ENCODE results near the gene MRPL37. TPM values are rescaled to one million over a fixed set of nuclear protein-coding genes. Genes with fewer than 3 reads are reported as not detected.

Gene MRPL37
- total RNA-seq, 1 donor from 2014 or later, result 80.0 TPM

- H3K36me3 Mint-ChIP-seq (ENCODE audit: low read depth, unreplicated experiment), result peaks cover 11% of the 10 kb centered on the region
- no peaks in the 10 kb centered on the region for H3K36me3 ChIP-seq (ENCODE audit: insufficient read depth, low read length)
- H3K4me3 ChIP-seq (ENCODE audit: insufficient read depth, low read depth, low read length), result no peak overlapping the region
- no peaks in the 10 kb centered on the region for H3K79me2 ChIP-seq (ENCODE audit: insufficient read depth, low read length)
- H3K27ac ChIP-seq (ENCODE audit: low read depth, low read length), result no peak overlapping the region
- H3K27me3 ChIP-seq (ENCODE audit: insufficient read depth, low read length), result no peaks in the 10 kb centered on the region
- H2AFZ ChIP-seq (ENCODE audit: low read depth, low read length), result no peak overlapping the region
- H3K27me3 Mint-ChIP-seq (ENCODE audit: low read depth, unreplicated experiment), result no peaks in the 10 kb centered on the region
- H3K4me3 Mint-ChIP-seq (ENCODE audit: unreplicated experiment), result no peak overlapping the region
- no peaks in the 10 kb centered on the region for H3K9me3 ChIP-seq (ENCODE audit: insufficient read depth, low read depth, low read length)
- no peak for TF ChIP-seq CTCF (IDR thresholded peaks at IDR 0.05; ENCODE audit: insufficient read depth, low read depth, low read length)
- TF ChIP-seq EZH2 (IDR thresholded peaks at IDR 0.05; ENCODE audit: insufficient read depth, low read length), result no peak
- H3K4me1 ChIP-seq (ENCODE audit: insufficient read depth, low read length), result peaks cover 20% of the 10 kb centered on the region
- DNase-seq (ENCODE audit: low read depth) (no peak), FAIRE-seq (no peak)
- H3K9me3 Mint-ChIP-seq (ENCODE audit: unreplicated experiment), result no peaks in the 10 kb centered on the region
- H3K9ac ChIP-seq (ENCODE audit: low read length), result no peak overlapping the region
- H3K4me2 ChIP-seq (ENCODE audit: low read length), result no peak overlapping the region
- H4K20me1 ChIP-seq (ENCODE audit: insufficient read depth, low read length), result peaks cover 14% of the 10 kb centered on the region
- H3K27ac Mint-ChIP-seq (ENCODE audit: unreplicated experiment), result no peak overlapping the region
- peaks cover 38% of the 10 kb centered on the region for H3K4me1 Mint-ChIP-seq (ENCODE audit: low read depth, unreplicated experiment)
Measured at GRCh38 chr1:54223441-54224202, 23.7 kb downstream of the MRPL37 start.

- Histone ChIP-seq H3K4me1 (ENCODE audit: insufficient read depth, low read length) (peaks cover 25% of the 10 kb centered on the region), H3K79me2 (ENCODE audit: insufficient read depth, low read length) (no peaks in the 10 kb centered on the region), H3K9me3 (ENCODE audit: insufficient read depth, low read depth, low read length) (no peaks in the 10 kb centered on the region), H3K9ac (ENCODE audit: low read length) (no peak overlapping the region), H3K36me3 (ENCODE audit: insufficient read depth, low read length) (no peaks in the 10 kb centered on the region), H2AFZ (ENCODE audit: low read depth, low read length) (no peak overlapping the region), H3K27me3 (ENCODE audit: insufficient read depth, low read length) (no peaks in the 10 kb centered on the region), H4K20me1 (ENCODE audit: insufficient read depth, low read length) (peaks cover 20% of the 10 kb centered on the region), H3K27ac (ENCODE audit: low read depth, low read length) (no peak overlapping the region), H3K4me2 (ENCODE audit: low read length) (no peak overlapping the region), H3K4me3 (ENCODE audit: insufficient read depth, low read depth, low read length) (no peak overlapping the region)
- Mint-ChIP-seq H3K9me3 (ENCODE audit: unreplicated experiment) (no peaks in the 10 kb centered on the region), H3K4me1 (ENCODE audit: low read depth, unreplicated experiment) (peaks cover 39% of the 10 kb centered on the region), H3K36me3 (ENCODE audit: low read depth, unreplicated experiment) (peaks cover 11% of the 10 kb centered on the region), H3K27ac (ENCODE audit: unreplicated experiment) (no peak overlapping the region), H3K27me3 (ENCODE audit: low read depth, unreplicated experiment) (no peaks in the 10 kb centered on the region), H3K4me3 (ENCODE audit: unreplicated experiment) (no peak overlapping the region)
- FAIRE-seq, result no peak
- no peak for TF ChIP-seq EZH2 (IDR thresholded peaks at IDR 0.05; ENCODE audit: insufficient read depth, low read length)
- TF ChIP-seq CTCF (IDR thresholded peaks at IDR 0.05; ENCODE audit: insufficient read depth, low read depth, low read length), result no peak
- DNase-seq (ENCODE audit: low read depth), result no peak
Measured at GRCh38 chr1:54224233-54224632, 24.3 kb downstream of the MRPL37 start.

GRCh38 chr1:54225378-54225777 is 25.4 kb downstream of the MRPL37 start:
- Histone ChIP-seq H3K27ac (ENCODE audit: low read depth, low read length) (no peak overlapping the region), H3K4me3 (ENCODE audit: insufficient read depth, low read depth, low read length) (no peak overlapping the region), H4K20me1 (ENCODE audit: insufficient read depth, low read length) (peaks cover 9% of the 10 kb centered on the region), H3K36me3 (ENCODE audit: insufficient read depth, low read length) (no peaks in the 10 kb centered on the region), H3K9me3 (ENCODE audit: insufficient read depth, low read depth, low read length) (no peaks in the 10 kb centered on the region), H3K9ac (ENCODE audit: low read length) (no peak overlapping the region), H3K27me3 (ENCODE audit: insufficient read depth, low read length) (no peaks in the 10 kb centered on the region), H2AFZ (ENCODE audit: low read depth, low read length) (no peak overlapping the region), H3K79me2 (ENCODE audit: insufficient read depth, low read length) (no peaks in the 10 kb centered on the region), H3K4me1 (ENCODE audit: insufficient read depth, low read length) (peaks cover 23% of the 10 kb centered on the region), H3K4me2 (ENCODE audit: low read length) (no peak overlapping the region)
- no peak overlapping the region for H3K27ac Mint-ChIP-seq (ENCODE audit: unreplicated experiment)
- FAIRE-seq (no peak), DNase-seq (ENCODE audit: low read depth) (no peak)
- peaks cover 16% of the 10 kb centered on the region for H3K36me3 Mint-ChIP-seq (ENCODE audit: low read depth, unreplicated experiment)
- H3K27me3 Mint-ChIP-seq (ENCODE audit: low read depth, unreplicated experiment), result no peaks in the 10 kb centered on the region
- H3K9me3 Mint-ChIP-seq (ENCODE audit: unreplicated experiment), result no peaks in the 10 kb centered on the region
- no peak overlapping the region for H3K4me3 Mint-ChIP-seq (ENCODE audit: unreplicated experiment)
- TF ChIP-seq CTCF (IDR thresholded peaks at IDR 0.05; ENCODE audit: insufficient read depth, low read depth, low read length) (no peak), EZH2 (IDR thresholded peaks at IDR 0.05; ENCODE audit: insufficient read depth, low read length) (no peak)
- H3K4me1 Mint-ChIP-seq (ENCODE audit: low read depth, unreplicated experiment), result peaks cover 37% of the 10 kb centered on the region

Measured in astrocyte (in vitro differentiated cells and primary cell).